Pons (tissue), 1 donor: Measurements from ENCODE around the gene RAB3IL1.
A peak's percentile ranks its signal among the peaks of the same experiment; 100 is the strongest.

Source experiments
- DNase-seq: peaks from one replicate; pipeline ENCODE4 v3.0.0-alpha.2; 2016; ENCODE audit warnings: low spot score

Gene RAB3IL1

DNA sequence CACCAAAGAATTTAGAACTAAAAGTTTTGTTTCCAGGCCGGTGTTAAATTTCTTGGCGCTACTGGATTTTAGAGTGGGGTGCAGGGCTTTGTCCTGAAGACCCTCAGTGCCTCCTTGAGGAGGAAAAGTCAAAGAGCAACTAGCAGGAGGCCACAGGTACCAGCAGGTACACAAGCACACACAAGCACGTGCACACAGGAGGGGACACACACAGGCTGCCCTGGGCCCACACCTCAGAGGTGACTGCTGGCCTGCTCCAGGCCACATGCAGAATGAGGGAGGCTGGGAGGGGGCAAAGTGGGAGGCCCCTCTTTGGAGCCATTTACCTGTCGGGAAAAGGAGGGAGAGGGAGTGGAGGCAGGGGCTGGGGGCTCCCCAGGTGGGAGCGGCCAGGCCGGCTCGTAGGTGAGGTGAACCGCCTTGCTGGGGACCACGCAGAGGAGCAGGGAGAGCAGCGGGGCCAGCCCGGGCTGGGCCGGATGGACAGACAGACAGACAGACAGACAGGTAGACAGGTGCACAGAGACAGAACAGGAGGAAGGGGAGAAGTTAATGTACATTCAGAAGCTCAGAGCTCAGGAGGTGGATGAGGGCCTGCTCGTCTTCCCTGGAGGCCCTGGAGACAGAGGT, 12.2 kb downstream of the RAB3IL1 start:
- no peak for DNase-seq

DNA sequence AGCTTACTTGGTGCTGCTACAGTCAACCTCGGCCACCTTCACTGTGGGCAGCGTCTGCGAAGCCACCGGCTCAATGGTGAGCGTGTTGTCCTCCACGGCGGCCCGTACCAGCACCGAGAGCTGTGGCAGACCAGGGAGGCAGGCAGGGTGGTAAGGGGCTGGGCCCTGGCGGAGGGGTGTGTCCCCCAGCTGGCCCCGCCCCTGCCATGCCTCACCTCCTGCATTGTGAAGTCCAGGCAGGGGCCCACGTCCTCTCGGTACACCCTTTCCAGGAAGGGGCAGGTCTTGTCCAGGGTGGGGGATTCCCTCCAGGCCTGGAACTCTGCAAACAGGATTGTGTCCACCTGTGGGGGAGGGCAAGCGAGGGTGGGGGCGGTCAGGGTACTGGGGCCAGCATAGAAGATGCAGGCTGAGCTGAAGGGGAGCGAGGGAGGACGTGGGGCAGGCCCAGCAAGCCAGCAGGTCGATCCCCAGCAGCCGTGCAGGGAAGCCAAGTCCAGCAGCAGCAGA, 12.8 kb downstream of the RAB3IL1 start:
- DNase-seq, result no peak

DNA sequence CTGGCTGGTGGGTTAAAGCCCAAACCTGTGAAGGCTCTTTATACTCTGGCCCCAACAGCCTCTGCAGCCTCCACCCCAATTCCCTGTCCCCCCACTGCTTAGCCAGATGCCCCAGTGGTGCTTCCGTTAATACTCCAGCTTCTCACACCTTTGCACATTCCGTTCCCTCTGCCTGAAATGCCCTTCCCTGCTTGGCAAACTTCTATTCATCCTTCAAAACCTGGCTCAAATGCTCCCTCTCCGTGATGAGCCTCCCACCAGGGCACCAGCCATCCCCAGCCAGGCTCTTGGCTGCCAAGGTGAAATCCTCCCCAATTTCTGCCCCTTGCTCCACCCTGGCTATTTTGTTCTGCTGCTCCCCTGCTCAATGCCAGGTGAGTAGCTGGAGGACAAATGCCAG, 13.5 kb downstream of the RAB3IL1 start:
- DNase-seq, result no peak

DNA sequence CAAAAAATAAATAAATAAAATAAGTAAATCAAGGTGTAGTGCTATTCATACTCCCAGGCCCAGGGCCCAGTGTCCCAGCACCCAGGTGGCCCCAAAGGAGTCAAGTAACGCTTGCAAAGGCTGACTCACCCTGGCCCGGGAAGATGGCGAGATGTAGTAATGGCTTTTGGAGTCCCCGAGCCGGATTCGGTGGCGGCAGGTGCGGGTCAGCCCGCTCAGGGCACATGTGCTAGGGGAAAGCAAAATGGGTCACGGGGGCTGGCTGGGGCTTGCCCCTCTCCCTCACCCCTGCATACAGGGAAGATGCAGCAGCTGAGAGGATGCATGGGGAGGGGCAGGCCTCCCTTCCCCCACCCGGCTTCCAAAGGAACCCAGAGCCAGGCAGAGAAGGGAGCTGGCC, 15.1 kb downstream of the RAB3IL1 start:
- no peak for DNase-seq

DNA sequence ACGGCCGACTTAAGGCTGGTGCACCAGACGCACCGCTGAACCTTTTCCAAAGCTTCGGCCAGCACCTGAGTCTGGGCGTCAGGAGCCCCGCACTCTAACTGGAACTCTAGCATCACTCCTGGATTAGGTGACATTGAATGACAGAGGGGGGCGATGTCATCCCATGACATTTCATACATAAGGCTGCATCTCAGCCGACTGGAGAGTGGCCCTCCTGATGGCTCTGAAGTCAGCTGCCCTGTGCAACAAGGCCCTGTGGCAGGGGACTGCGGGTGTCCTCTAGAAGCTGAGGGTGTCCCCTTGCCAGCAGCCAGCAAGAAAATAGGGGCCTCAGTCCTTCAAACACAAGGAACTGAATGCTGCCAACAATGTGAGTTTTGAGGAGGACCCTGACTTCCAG, 16.0 kb downstream of the RAB3IL1 start:
- DNase-seq, result no peak

DNA sequence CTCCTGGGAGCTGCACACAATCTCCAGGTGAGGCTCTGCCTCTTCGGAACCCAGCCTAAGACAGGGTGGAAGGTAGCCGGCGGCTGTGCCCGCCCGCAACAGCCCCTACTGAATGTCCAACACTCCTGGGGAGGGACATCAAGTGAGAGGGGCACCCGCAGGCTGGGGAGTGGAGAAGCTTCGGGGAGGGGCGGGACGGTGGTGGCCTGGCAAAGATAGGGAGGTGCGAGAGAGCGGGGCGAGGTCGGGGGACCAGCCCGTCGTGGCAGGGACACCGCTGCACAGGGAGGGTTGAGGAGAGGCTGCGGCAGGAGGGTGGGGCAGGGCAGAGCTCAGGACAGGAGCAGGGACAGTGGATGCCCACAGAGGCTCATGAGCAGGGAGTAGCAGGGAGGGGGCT, 17.1 kb downstream of the RAB3IL1 start:
- no peak for DNase-seq

DNA sequence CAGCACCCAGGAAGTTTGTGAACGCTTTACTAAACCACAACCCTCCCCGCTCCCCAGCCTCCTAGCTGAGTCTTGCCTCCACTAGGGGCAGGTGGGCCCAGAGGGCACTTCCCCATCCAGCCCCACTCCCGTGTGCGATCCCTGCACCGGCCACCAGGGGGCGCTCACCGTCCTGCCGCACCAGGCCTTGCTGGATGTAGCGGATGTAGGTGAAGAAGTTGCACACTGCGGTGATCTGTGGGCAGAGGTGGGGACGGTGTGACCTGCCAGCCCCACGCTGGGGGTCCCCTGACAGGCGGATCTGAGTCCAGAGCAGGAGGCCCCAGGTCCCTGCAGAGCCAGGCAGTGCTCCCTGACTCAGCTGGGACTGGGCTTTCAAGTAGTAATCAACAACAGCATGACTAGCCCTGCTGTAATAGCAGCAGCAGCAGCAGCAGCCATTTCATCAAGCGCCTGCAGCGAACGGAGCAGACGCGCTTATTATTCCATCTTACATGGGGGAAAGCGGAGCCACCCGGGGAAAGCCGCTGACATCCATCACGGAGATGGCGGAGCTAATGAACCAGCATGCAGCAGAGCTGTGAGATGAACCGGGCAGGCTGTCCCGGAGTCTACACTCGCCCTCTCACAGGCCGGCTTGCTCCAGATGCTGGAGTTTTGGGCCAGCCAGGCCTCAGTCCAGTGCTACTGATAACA, 18.1 kb downstream of the RAB3IL1 start:
- peak; percentile 59 for DNase-seq

DNA sequence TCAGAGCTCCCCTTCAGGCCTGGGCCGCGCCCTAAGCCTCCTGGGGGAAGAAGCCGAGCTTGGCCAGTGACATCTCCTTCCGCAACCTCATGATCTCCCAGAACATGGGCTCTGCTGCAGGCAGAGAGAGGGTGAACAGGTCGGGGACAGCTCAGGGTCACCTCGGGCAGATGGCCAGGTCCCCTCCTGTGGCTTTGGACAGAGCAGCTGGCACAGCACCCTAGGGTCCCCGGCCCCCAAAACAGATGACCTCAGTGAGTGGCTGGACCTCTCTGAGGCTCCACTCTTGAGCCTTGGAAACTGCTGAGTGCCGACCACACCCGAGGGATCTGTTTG, 19.2 kb downstream of the RAB3IL1 start:
- no peak for DNase-seq

DNA sequence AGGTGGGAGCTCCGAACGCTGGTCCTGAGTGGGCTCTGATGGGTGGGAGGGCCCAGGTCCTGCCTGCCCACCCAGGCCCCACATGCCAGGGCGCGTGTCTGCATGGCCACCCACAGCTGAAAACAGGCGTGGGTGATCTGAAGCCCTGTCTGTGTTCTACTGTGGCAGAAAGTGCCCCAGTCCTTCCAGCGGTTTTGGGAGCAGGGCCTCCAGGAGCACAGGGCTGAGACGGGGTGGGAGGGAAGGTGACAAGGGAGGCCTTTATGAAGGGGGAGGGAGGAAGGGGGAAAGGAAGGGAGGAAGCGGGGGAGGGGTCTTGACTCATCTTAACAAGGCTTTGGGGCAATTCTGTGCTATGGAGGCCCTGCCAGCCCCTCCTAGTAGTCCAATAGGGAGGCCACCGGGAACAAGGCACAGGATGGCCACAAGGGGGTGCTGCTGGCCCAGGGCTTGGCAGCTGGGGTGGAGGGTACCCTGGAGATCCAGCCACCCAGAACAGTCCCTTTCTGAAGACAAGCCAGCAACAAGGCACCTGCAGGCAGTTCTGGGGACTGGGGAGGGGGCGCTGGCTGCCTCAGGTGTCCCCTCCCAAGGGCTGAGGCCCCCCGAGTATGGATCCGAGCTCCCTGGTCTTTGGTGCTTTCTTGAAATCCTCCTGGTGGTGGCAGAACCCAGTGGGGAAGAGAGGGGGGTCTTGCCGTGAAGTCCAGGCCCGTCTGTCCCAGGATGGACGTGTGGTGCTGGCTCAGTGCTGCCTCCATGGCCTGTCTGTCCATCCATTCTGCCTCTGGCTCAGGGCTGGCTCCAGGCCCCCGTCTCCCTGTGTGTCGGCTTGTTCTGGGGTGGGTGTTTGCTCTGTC, 19.7 kb downstream of the RAB3IL1 start:
- peak; percentile 60 for DNase-seq

DNA sequence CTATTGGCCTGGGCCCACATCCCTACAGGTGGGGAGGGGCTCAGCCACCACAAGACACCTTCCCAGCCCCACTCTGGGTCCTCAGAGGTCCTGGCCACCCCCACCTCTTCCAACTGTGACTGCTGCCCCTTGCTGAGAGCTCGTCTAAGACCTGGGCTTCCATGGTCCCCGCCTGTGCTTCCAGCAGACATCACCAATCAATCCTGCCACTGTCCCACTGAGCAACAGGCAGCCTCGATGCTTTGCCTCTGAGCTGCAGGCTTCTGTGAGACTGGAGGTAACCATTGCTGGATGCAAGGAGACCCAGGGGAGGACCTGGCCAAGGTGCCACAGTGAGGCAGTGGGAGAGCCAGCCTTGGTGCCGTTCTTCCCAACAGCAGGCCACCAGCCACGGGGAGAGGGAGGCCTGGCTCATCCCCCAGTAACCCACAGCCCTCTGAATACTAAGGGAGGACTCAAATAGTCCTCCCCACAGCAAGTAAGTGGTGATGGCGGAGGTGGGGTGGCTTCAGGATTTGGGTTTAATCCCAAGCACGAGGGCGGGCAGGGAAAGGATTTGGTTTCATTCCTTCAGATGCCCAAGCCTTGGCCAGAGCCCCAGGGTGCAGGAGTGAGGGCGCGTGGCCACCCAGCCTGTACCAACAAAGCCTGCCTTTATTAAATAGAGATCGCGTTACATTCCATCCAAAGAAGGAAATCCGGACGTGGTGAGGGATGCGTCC, 20.5 kb downstream of the RAB3IL1 start:
- DNase-seq, result no peak

DNA sequence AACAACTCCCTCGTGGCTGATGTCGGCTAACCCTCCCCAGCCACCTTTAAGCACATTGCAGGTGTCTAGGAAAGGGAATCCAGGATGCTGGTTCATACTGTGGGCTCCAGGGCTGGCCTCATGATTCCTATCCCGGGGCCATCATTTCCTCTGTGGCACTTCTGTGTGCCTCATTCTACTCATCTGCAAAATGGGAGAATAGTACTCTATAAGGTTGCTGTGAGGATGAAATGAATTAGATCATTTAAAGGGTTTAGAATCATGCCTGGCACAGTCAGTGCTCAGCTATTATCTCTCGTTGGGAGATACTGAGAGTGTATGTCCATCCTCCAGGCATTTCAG, 21.7 kb downstream of the RAB3IL1 start:
- no peak for DNase-seq

DNA sequence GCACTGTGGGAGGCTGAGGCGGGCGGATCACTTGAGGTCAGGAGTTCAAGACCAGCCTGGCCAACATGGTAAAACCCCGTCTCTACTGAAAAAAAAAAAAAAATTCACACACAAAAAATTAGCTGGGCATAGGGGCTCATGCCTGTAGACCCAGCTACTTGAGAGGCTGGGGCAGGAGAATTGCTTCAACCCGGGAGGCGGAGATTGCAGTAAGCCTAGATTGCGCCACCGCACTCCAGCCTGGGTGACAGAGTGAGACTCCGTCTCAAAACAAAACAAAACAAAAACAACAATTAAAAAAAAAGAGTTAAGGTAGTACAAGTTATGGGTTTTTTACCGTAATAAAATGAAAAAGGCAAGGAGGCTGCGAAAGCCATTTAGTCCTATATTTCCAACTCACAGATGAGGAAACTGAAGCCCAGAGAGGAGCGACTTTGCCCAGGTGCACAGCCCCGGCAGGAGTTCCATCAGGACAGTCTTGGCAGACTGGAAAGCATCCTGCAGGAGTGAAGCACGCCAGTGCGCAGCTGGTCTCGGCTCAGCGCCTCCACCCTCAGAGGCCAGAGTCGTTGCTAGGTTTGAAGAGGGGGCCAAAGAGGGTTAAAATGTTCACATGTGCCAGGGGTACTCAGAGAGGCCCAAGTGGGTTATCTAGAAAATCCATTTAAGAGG, 22.2 kb downstream of the RAB3IL1 start:
- no peak for DNase-seq

DNA sequence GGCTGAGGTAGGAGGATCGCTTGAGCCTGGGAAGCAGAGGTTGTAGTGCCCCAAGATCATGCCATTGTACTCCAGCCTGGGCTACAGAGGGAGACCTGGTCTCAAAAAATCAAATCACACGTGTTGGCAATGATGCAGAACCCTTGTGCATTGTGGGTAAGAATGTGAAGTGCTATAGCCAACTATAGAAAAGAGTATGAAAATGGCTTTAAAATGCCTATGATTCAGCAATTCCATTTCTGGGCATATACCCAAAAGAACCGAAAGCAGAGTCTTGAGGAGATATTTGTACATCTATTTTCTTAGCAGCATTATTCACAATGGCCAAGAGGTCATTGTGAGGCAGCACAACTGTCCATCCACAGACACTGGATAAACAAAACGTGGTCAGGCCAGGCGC, 23.4 kb downstream of the RAB3IL1 start:
- no peak for DNase-seq

DNA sequence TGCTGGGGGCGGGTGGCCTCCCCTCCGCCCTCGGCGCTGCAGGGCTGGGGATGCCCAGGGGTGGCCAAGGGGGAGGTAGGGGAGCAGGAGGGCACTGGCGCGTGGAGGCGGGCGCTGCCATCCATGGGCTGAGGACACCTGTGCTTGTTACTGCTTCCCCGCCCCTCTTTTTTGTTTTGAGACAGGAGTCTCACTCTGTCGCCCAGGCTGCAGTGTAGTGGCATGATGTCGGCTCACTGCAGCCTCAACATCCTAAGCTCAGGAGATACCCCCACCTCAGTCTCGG, 25.3 kb downstream of the RAB3IL1 start:
- DNase-seq, result no peak

DNA sequence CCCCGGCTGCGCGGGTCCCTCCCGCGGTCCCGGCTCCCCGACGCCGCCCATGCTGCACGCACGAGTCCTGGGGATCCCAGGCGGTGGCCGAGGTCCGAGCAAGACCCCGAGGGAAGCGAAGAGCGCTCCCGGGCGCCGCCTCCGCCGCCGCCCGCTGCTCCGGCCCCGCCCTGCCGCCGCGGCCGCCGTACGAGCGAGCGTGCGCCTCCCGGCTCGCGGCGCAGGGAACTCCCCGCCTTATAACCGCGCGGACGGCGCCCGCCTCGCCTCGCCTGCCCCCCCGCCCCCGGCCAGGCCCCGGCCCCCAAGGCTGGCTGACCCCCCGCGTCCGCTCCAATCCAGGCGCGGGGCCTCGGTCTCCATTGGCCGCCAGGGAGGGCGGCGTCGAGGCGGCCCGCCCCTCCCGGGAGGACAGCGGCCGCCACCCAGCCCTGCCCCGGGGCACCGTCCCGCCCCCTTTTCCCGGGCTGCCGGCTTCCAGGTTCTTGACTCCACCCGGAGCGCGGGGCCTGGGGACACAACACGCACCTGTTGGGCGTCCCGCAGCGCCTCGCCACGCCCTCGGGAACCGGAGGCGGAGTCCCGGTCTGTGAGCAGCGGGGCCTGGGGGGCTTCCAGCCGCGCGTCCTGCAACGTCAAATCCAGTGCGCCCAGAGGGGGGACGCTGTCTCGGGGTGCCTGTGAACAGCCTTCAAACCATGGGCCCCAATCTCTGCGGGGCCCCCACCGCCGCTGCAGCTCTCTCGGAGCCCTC, 25.9 kb downstream of the RAB3IL1 start, which contains the start of gene FADS3:
Gene FADS3 (minus strand): TSS at position 215 of the 754 bp plus-strand sequence. CDS start 164 bp downstream, at position 51.
- DNase-seq, result peak; percentile 77

DNA sequence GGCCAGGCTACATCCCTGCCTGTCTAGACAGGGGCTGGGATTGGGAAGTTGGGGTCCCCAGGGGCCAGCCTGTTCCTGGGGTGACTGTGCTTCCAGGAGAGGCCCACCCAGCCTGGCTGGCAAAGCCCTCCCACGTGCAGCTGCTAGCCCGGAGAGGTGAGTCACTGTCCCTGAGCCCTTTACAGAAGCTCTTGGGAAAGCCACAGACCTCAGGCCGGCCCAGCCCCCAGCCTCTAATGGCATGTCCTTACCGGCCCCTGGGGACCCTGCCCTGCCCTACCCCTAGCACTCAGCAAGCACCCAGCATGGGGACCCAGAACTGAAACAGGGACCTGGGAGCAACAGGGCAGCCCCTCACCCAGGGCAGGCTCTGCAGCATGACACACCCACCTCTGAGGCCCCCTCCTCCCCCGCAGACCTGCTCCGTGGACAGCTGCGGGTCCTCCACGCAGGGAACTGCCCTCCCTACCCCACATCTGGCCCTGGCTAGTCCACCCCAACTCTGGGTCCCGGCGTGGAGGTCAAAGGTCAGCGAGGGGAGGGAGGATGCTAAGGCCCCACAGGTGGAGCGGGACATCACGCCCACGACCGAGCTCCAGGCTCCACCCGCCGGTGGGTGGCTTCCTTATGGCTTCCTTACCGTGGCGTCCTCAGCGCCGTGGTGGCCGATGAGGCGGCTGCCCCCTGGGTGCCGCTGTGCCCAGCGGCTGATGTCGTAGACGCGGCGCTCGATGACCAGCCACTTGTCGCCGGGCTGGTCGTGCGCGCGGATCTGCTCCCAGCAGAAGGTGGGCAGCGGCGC, 26.6 kb downstream of the RAB3IL1 start:
- DNase-seq, result no peak

DNA sequence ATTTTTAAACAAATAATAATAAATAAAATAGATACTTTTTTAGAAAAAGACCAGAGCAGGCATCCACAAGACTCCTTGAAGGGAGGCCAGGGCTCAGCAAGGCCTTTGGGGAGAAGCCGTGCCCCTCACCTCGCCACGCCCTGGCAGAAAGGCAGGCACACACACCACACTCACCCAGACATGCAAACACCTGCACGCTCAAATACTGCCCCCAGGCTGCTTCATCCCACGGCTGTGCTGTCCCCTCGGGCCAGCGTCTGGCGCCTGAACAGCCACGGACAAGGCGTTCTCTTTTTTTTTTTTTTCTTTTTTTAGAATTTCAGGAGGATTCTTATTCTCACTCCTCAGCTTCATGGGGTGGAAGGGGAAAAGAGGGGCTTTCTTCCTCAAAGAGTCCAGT, 27.5 kb downstream of the RAB3IL1 start:
- no peak for DNase-seq

DNA sequence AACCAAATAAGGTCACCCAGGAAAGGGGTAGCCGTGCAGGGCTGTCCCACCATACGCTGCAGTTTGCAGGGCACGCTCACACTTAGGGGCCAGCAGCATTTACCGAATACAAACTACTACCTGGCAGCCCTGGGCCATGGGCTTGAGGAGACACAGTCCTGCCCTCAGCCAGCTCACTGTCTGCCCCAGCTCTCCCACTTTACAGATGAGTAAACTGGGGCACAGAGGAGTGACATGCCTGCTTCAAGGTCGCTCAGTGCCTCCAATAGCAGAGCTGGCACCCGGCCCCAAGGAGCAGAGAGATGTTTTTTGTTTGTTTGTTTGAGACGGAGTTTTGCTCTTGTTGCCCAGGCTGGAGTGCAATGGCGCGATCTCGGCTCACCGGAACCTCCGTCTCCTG, 28.8 kb downstream of the RAB3IL1 start:
- no peak for DNase-seq

DNA sequence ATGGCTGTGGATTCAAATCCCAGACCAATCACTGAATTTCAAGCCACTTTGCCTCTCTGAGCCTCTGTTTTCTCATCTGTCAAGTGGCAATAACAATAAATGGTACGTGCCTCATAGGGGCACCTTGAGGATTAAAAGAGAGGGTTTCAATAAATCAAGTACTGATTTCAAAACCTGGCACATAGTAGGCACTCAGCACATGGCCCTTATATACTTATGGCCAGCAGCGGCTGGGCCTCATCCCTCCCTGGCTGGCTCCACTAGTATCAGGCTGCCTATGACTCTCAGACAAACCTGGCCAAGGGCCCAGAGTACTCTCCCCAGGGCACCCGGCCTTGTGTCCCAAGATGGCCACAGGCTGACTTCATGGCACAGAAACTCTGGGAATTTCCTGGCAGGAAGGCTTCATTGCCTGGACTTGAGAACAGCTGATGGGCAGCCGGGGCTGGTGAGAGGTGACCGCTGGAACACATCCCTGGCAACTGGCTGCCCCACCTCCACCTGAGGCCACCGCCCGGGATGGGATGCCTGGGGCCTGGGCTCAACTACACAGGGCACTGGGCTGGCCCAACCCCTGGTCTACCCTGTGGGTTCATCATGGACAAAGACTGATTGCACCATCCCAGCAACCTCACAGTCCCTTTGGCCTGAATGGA, 29.4 kb downstream of the RAB3IL1 start:
- DNase-seq, result peak; percentile 40

DNA sequence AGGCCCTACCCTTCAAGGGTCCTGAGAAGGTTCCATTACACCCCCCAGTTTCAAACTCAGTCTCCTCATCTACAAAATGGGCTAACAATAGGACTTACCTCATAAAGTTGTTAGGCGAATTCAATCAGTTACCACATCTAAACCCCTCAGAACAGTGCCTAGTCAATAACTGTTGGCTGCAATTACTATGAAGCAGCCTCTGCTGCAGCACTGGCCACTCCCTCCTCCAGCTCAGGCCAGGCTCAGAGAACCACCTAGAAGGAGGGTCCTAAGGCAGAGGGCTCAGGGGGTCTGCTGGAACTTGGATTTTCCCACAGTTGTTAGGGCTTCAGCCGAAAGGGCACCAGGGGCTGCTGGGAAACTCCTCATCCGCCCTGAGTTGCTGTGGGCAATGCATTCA, 30.7 kb downstream of the RAB3IL1 start:
- DNase-seq, result no peak
